Measurements from ENCODE around the gene UBE2D2. TPM values are rescaled to one million over a fixed set of nuclear protein-coding genes. Genes with fewer than 3 reads are reported as not detected.
A peak's percentile ranks its signal among the peaks of the same experiment; 100 is the strongest.

UBE2D2 gene
- total and polyA plus RNA-seq, 2 experiments from 2014 or later: 120 to 172 TPM

DNA sequence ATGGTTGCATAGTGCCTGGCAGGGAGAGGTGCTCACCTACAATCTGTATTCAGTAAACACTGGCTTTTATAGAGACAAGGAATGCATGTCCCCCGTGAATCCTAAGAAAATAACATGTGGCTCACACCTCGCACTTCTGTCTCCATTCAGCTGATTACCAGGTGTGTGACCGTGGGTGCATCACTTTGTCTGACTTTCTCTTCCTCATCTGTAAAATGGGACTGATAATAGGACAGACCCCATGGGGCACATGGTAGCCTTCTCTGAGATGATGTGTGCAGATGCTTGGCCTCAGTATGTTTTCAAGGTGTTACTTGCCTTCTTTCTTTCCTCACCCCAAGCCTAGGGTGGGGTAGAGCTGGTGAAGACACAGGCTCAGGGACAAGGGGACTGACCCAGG is 93.3 kb downstream of the UBE2D2 start:
- no peak for DNase-seq (ENCODE audit: low spot score)

More for the DNA sequence above, 93.3 kb downstream of the UBE2D2 start:
- peaks cover 25% of the 10 kb centered on the region for H3F3A ChIP-seq (replicated peaks; ENCODE audit: low read depth)
- H3K4me2 ChIP-seq: peak overlapping the region; percentile 98; the same call in 1 of the 2 replicates
- Mint-ChIP-seq H3K4me3 (peak overlapping the region; percentile 45; the same call in 2 of the 3 replicates), H3K27me3 (ENCODE audit: insufficient read depth, low read depth, poor library complexity) (peaks cover 30% of the 10 kb centered on the region), H3K4me1 (peaks cover 73% of the 10 kb centered on the region), H3K27ac (no peak overlapping the region), H3K9me3 (peaks cover 5% of the 10 kb centered on the region; the same call in 1 of the 3 replicates), H3K36me3 (ENCODE audit: low read depth) (peaks cover 4% of the 10 kb centered on the region; the same call in 2 of the 3 replicates)
- ATAC-seq: no peak
- peak overlapping the region; percentile 34; the same call in 1 of the 2 replicates for H3K4me3 ChIP-seq
- no peak overlapping the region for H2AFZ ChIP-seq
- peaks cover 100% of the 10 kb centered on the region for H3K79me2 ChIP-seq (replicated peaks; ENCODE audit: insufficient read depth)
- TF ChIP-seq CREB1 (CRISPR knock-in tag; IDR thresholded peaks at IDR 0.05; ENCODE audit: low read depth) (no peak), EZH2 (IDR thresholded peaks at IDR 0.05; ENCODE audit: low read depth, unreplicated experiment) (no peak), NANOG (IDR thresholded peaks at IDR 0.05; ENCODE audit: borderline replicate concordance) (no peak), ZNF462 (CRISPR knock-in tag; IDR thresholded peaks at IDR 0.05) (no peak)
- H3K27ac ChIP-seq (ENCODE audit: low read depth): no peak overlapping the region
- peaks cover 76% of the 10 kb centered on the region for H3K4me1 ChIP-seq (ENCODE audit: insufficient read depth)
- H4K20me1 ChIP-seq (replicated peaks; ENCODE audit: insufficient read depth): peaks cover 73% of the 10 kb centered on the region
- H3K27me3 ChIP-seq (ENCODE audit: insufficient read depth): 0 out of 2 replicates have a peak, but pooled peaks cover 6% of the 10 kb centered on the region
- H3K9me2 ChIP-seq (ENCODE audit: insufficient read depth): no peaks in the 10 kb centered on the region
- no peaks in the 10 kb centered on the region for H3K36me3 ChIP-seq (ENCODE audit: insufficient read depth)
